Lower leg skin (tissue), 3 donors: ENCODE results near the gene PRR29.

ENCODE experiments used
- POLR2A ChIP-seq, 2 donors: fragments of 450-650 bp; IDR thresholded peaks; one replicate each; pipeline ENCODE4 v1.6.1; 2016 to 2017; ENCODE audit warnings: antibody characterized with exemption in 2 of 2, mild to moderate bottlenecking in 1 of 2, moderate library complexity in 1 of 2
- TF ChIP-seq, protein P1 (sequence below), 3 donors: fragments of 450-650 bp; IDR thresholded peaks; one replicate each; pipeline ENCODE4 v1.5.1; 2016; ENCODE audit warnings: antibody characterized with exemption in 3 of 3, mild to moderate bottlenecking in 3 of 3, moderate library complexity in 2 of 3

DNA sequence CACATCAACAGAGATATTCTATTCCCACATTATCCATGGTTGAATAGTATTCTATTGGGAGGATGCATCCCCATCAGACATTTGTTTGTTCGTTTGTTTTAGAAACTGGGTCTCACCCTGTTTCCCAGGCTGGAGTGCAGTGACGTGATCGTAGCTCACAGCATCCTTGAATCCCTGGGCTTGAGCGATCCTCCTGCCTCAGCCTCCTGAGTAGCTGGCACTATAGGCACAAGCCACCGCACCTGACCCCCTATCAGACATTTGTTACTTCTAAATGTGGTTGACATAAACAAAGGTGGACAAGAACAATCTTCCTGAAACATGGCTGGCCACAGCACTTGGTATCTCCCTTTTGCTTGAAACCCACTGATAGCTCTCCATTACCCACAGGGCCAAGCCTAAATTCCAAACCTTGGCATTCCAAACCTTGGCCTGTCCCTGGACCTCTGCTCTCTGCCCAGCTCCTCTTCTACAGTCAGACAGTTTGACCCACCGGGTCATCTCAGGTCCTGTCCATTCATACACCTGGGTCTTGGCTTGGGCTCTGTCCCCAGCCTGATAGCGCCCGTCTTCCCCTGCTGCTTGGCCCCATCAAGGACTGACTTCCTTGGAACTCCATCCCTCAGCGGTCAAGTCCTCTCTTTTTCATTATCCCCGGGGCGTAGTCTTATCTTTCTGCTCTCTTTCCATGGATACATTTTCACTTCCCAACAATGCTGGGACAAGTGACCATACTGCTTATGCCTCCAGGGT lies 1.5 kb upstream of the PRR29 start:
- no peak for TF ChIP-seq POLR2A (IDR thresholded peaks at IDR 0.05)
- TF ChIP-seq, protein P1, sequence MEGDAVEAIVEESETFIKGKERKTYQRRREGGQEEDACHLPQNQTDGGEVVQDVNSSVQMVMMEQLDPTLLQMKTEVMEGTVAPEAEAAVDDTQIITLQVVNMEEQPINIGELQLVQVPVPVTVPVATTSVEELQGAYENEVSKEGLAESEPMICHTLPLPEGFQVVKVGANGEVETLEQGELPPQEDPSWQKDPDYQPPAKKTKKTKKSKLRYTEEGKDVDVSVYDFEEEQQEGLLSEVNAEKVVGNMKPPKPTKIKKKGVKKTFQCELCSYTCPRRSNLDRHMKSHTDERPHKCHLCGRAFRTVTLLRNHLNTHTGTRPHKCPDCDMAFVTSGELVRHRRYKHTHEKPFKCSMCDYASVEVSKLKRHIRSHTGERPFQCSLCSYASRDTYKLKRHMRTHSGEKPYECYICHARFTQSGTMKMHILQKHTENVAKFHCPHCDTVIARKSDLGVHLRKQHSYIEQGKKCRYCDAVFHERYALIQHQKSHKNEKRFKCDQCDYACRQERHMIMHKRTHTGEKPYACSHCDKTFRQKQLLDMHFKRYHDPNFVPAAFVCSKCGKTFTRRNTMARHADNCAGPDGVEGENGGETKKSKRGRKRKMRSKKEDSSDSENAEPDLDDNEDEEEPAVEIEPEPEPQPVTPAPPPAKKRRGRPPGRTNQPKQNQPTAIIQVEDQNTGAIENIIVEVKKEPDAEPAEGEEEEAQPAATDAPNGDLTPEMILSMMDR (IDR thresholded peaks at IDR 0.05) = no peak
